HG02981 (cell line): Measurements from ENCODE around the gene OLIG1.

Source experiments
- ATAC-seq: cut with Tn5 transposase; IDR thresholded peaks from one replicate; pipeline ENCODE4 v1.9.1; 2021; ENCODE audit warnings: mild to moderate bottlenecking, moderate library complexity; ENCODE audit not compliant: unreplicated experiment

Gene OLIG1

GRCh38 chr21:33069994-33070743 is at the start of gene OLIG1:
TSS of gene OLIG1 (plus strand) at chr21:33070141. CDS start at chr21:33070247, 106 bp downstream.
- no peak for ATAC-seq

- no peak for ATAC-seq
These were observed 49.3 kb upstream of the OLIG1 start for GRCh38 chr21:33020558-33021100.

- ATAC-seq: no peak
These were observed 48.8 kb upstream of the OLIG1 start for GRCh38 chr21:33021150-33021549.

- ATAC-seq: no peak
These were observed 48.3 kb upstream of the OLIG1 start for GRCh38 chr21:33021667-33022066.

- ATAC-seq: no peak
These were observed 47.5 kb upstream of the OLIG1 start for GRCh38 chr21:33022489-33022827.

- no peak for ATAC-seq
These were observed 46.9 kb upstream of the OLIG1 start for GRCh38 chr21:33022828-33023573.

GRCh38 chr21:33023574-33024200 is 46.3 kb upstream of the OLIG1 start:
- no peak for ATAC-seq

- no peak for ATAC-seq
These were observed 45.5 kb upstream of the OLIG1 start for GRCh38 chr21:33024201-33025103.

GRCh38 chr21:33025106-33025488 is 44.8 kb upstream of the OLIG1 start:
- ATAC-seq: no peak

- ATAC-seq: no peak
These were observed 44.2 kb upstream of the OLIG1 start, which contains the start of gene OLIG2 for GRCh38 chr21:33025489-33026442. TSS of gene OLIG2 (plus strand) at chr21:33025935. CDS start at chr21:33026863, 928 bp downstream.

GRCh38 chr21:33026443-33026858 is 43.5 kb upstream of the OLIG1 start:
- ATAC-seq: no peak

- no peak for ATAC-seq
These were observed 43.0 kb upstream of the OLIG1 start for GRCh38 chr21:33026878-33027400.

GRCh38 chr21:33027401-33028286 is 42.3 kb upstream of the OLIG1 start:
- no peak for ATAC-seq

GRCh38 chr21:33028287-33028670 is 41.7 kb upstream of the OLIG1 start:
- no peak for ATAC-seq

GRCh38 chr21:33028773-33029384 is 41.1 kb upstream of the OLIG1 start:
- ATAC-seq: no peak

GRCh38 chr21:33029385-33029921 is 40.5 kb upstream of the OLIG1 start:
- ATAC-seq: no peak

GRCh38 chr21:33029975-33030461 is 39.9 kb upstream of the OLIG1 start:
- no peak for ATAC-seq
